ENCODE data around the gene TSFM. TPM values are rescaled to one million over a fixed set of nuclear protein-coding genes. Genes with fewer than 3 reads are reported as not detected.

TSFM gene
- total RNA-seq, 1 experiment from 2014 or later: 53.2 TPM

GRCh38 chr12:57833672-57834071, 51.1 kb downstream of the TSFM start:
- TF ChIP-seq ELF1 (IDR thresholded peaks at IDR 0.05; ENCODE audit: borderline replicate concordance, low read depth): no peak
- no peak for TF ChIP-seq RAD21 (IDR thresholded peaks at IDR 0.05; ENCODE audit: low read depth)
- TF ChIP-seq CEBPB (IDR thresholded peaks at IDR 0.05; ENCODE audit: low read depth): no peak
- no peak for TF ChIP-seq SRF (IDR thresholded peaks at IDR 0.05; ENCODE audit: low read depth)
- DNase-seq (ENCODE audit: low read depth, low spot score) (no peak), ATAC-seq (no peak)
- ChIA-PET RAD21 (ENCODE audit: low non-redundant PET in 1 of 2, low total read pairs in 2 of 2, uncharacterized antibody in 2 of 2, unreplicated experiment in 2 of 2) (no interaction called here), CTCF (no interaction called here), POLR2A (no interaction called here)
- no peak overlapping the region for H3K4me3 ChIP-seq (replicated peaks in 1 of 2; ENCODE audit: low read depth in 1 of 2, low read length in 2 of 2)
- no peaks in the 10 kb centered on the region for H4K20me1 ChIP-seq (ENCODE audit: insufficient read depth)
- no peaks in the 10 kb centered on the region for H3K9me3 ChIP-seq (ENCODE audit: control insufficient read depth in 1 of 2, insufficient read depth in 1 of 2, low read depth in 1 of 2, low read length in 2 of 2)
- H3K27ac ChIP-seq (ENCODE audit: low read depth, low read length): no peak overlapping the region
- H3K79me2 ChIP-seq (ENCODE audit: insufficient read depth, low read length): peaks cover 73% of the 10 kb centered on the region
- no TSS peak for BruUV-seq (replicated peaks)
- H3K9me2 ChIP-seq (ENCODE audit: insufficient read depth): no peaks in the 10 kb centered on the region
- H3K9ac ChIP-seq (ENCODE audit: low read length): no peak overlapping the region
- no peak overlapping the region for H2AFZ ChIP-seq (ENCODE audit: low read depth, low read length, poor library complexity, severe bottlenecking)
- H3K27me3 ChIP-seq (ENCODE audit: insufficient read depth, low read length): no peaks in the 10 kb centered on the region
- peaks cover 6 to 24% of the 10 kb centered on the region in 2 experiments; a peak in 3 of 4 replicates for H3K4me1 ChIP-seq (ENCODE audit: control insufficient read depth in 1 of 2, insufficient read depth in 2 of 2, low read length in 2 of 2)
- H3K4me2 ChIP-seq (ENCODE audit: low read length): no peak overlapping the region
- peaks cover 4 to 6% of the 10 kb centered on the region in 2 experiments; a peak in 2 of 4 replicates for H3K36me3 ChIP-seq (ENCODE audit: control insufficient read depth in 1 of 2, insufficient read depth in 2 of 2, low read length in 2 of 2)
- intact Hi-C loops (cut with micrococcal nuclease): no loop called here

GRCh38 chr12:57834086-57834876, 51.7 kb downstream of the TSFM start:
- Histone ChIP-seq H3K9ac (ENCODE audit: low read length) (no peak overlapping the region), H3K4me3 (replicated peaks in 1 of 2; ENCODE audit: low read depth in 1 of 2, low read length in 2 of 2) (no peak overlapping the region), H3K9me3 (ENCODE audit: control insufficient read depth in 1 of 2, insufficient read depth in 1 of 2, low read depth in 1 of 2, low read length in 2 of 2) (no peaks in the 10 kb centered on the region), H3K27ac (ENCODE audit: low read depth, low read length) (no peak overlapping the region), H3K4me1 (ENCODE audit: control insufficient read depth in 1 of 2, insufficient read depth in 2 of 2, low read length in 2 of 2) (peaks cover 6 to 24% of the 10 kb centered on the region in 2 experiments; a peak in 3 of 4 replicates), H3K4me2 (ENCODE audit: low read length) (no peak overlapping the region), H3K9me2 (ENCODE audit: insufficient read depth) (no peaks in the 10 kb centered on the region), H4K20me1 (ENCODE audit: insufficient read depth) (no peaks in the 10 kb centered on the region), H2AFZ (ENCODE audit: low read depth, low read length, poor library complexity, severe bottlenecking) (no peak overlapping the region), H3K79me2 (ENCODE audit: insufficient read depth, low read length) (peaks cover 79% of the 10 kb centered on the region), H3K27me3 (ENCODE audit: insufficient read depth, low read length) (no peaks in the 10 kb centered on the region), H3K36me3 (ENCODE audit: control insufficient read depth in 1 of 2, insufficient read depth in 2 of 2, low read length in 2 of 2) (peaks cover 0 to 1% of the 10 kb centered on the region in 2 experiments; a peak in 2 of 4 replicates)
- BruUV-seq (replicated peaks): no TSS peak
- ChIA-PET RAD21 (ENCODE audit: low non-redundant PET in 1 of 2, low total read pairs in 2 of 2, uncharacterized antibody in 2 of 2, unreplicated experiment in 2 of 2) (no interaction called here), CTCF (no interaction called here), POLR2A (interaction anchor here (2.6 kb wide), 1 partner anchor 13 kb away, joined by 7 read pairs; the partner anchor contains the start of gene CTDSP2)
- no peak for ATAC-seq
- no peak for TF ChIP-seq REST (IDR thresholded peaks at IDR 0.05; ENCODE audit: low read depth)
- TF ChIP-seq ATF3 (IDR thresholded peaks at IDR 0.05): no peak
- no peak for TF ChIP-seq TCF7L2 (IDR thresholded peaks at IDR 0.05; ENCODE audit: borderline replicate concordance, extremely low read depth, insufficient read depth, insufficient read length)
- TF ChIP-seq CTCF (IDR thresholded peaks at IDR 0.05 in 2 of 3, conservative IDR thresholded peaks at IDR 0.05 in 1 of 3; ENCODE audit: borderline replicate concordance in 1 of 3, insufficient read depth in 1 of 3, low read depth in 2 of 3, low read length in 2 of 3): no peak
- TF ChIP-seq YY1 (IDR thresholded peaks at IDR 0.05; ENCODE audit: extremely low read depth, insufficient replicate concordance, low read depth, low read length): no peak
- no peak for TF ChIP-seq FOSL1 (IDR thresholded peaks at IDR 0.05; ENCODE audit: low read depth)
- DNase-seq (ENCODE audit: low read depth, low spot score): no peak
- intact Hi-C loops (cut with micrococcal nuclease): no loop called here
